ENCODE data around the gene ZNF567. TPM values are rescaled to one million over a fixed set of nuclear protein-coding genes. Genes with fewer than 3 reads are reported as not detected.

ZNF567 gene
- polyA plus RNA-seq (2013, experiment 1 of 2) = 10.2 TPM
- polyA plus RNA-seq (2013, experiment 2 of 2) = 10.8 TPM

GRCh38 chr19:36687214-36688056, at the start of gene ZNF567:
ZNF567 (plus strand) TSS chr19:36687612; CDS start chr19:36694868, 7,256 bp downstream.
- H3K9me3 ChIP-seq (ENCODE audit: insufficient read depth, low read depth, low read length) = peaks cover 18% of the 10 kb centered on the region
- peaks cover 39% of the 10 kb centered on the region for H3K36me3 ChIP-seq (ENCODE audit: insufficient read depth, low read length)
- peak within 1 kb of the TSS; percentile 94 for H3K9ac ChIP-seq (ENCODE audit: low read depth, low read length)
- under 1% methylated on average over 69 of the region's 69 CpGs for WGBS
- no peaks in the 10 kb centered on the region for H3K27me3 ChIP-seq (ENCODE audit: insufficient read depth, low read length)
- H3K4me1 ChIP-seq (ENCODE audit: insufficient read depth, low read length) = peaks cover 8% of the 10 kb centered on the region; the same call in 1 of the 2 replicates
- peak within 1 kb of the TSS; percentile 88 for H3K4me3 ChIP-seq (ENCODE audit: low read length)
- peak within 1 kb of the TSS; percentile 61 for H3K27ac ChIP-seq (ENCODE audit: low read depth, low read length)

GRCh38 chr19:36638862-36639510, 48.4 kb upstream of the ZNF567 start:
- 93% methylated on average over 2 of the region's 5 CpGs for WGBS
- H3K9me3 ChIP-seq (ENCODE audit: insufficient read depth, low read depth, low read length) = peaks cover 85% of the 10 kb centered on the region
- H3K4me1 ChIP-seq (ENCODE audit: insufficient read depth, low read length) = no peaks in the 10 kb centered on the region
- H3K9ac ChIP-seq (ENCODE audit: low read depth, low read length) = no peak overlapping the region
- H3K4me3 ChIP-seq (ENCODE audit: low read length) = 0 out of 2 replicates have a peak overlapping the region, but pooled peaks have one; percentile 21
- H3K36me3 ChIP-seq (ENCODE audit: insufficient read depth, low read length) = peaks cover 40% of the 10 kb centered on the region
- no peaks in the 10 kb centered on the region for H3K27me3 ChIP-seq (ENCODE audit: insufficient read depth, low read length)
- no peak overlapping the region for H3K27ac ChIP-seq (ENCODE audit: low read depth, low read length)

- Histone ChIP-seq H3K9ac (ENCODE audit: low read depth, low read length) (no peak overlapping the region), H3K4me1 (ENCODE audit: insufficient read depth, low read length) (no peaks in the 10 kb centered on the region), H3K4me3 (ENCODE audit: low read length) (no peak overlapping the region), H3K36me3 (ENCODE audit: insufficient read depth, low read length) (peaks cover 65% of the 10 kb centered on the region), H3K27me3 (ENCODE audit: insufficient read depth, low read length) (no peaks in the 10 kb centered on the region), H3K9me3 (ENCODE audit: insufficient read depth, low read depth, low read length) (peaks cover 77% of the 10 kb centered on the region), H3K27ac (ENCODE audit: low read depth, low read length) (no peak overlapping the region)
- no CpG with 5 or more reads among the region's 2 CpGs for WGBS
Measured at GRCh38 chr19:36646746-36647145, 40.7 kb upstream of the ZNF567 start.

- Histone ChIP-seq H3K4me3 (ENCODE audit: low read length) (no peak overlapping the region), H3K36me3 (ENCODE audit: insufficient read depth, low read length) (peaks cover 81% of the 10 kb centered on the region), H3K4me1 (ENCODE audit: insufficient read depth, low read length) (no peaks in the 10 kb centered on the region), H3K9me3 (ENCODE audit: insufficient read depth, low read depth, low read length) (peaks cover 55% of the 10 kb centered on the region), H3K27ac (ENCODE audit: low read depth, low read length) (no peak overlapping the region), H3K9ac (ENCODE audit: low read depth, low read length) (no peak overlapping the region), H3K27me3 (ENCODE audit: insufficient read depth, low read length) (no peaks in the 10 kb centered on the region)
- WGBS = 100% methylated on average over 1 of the region's 1 CpG
Measured at GRCh38 chr19:36652958-36653357, 34.5 kb upstream of the ZNF567 start.

- no peaks in the 10 kb centered on the region for H3K4me1 ChIP-seq (ENCODE audit: insufficient read depth, low read length)
- 90% methylated on average over 14 of the region's 14 CpGs for WGBS
- H3K27me3 ChIP-seq (ENCODE audit: insufficient read depth, low read length) = no peaks in the 10 kb centered on the region
- peak overlapping the region; percentile 94 for H3K9ac ChIP-seq (ENCODE audit: low read depth, low read length)
- peaks cover 25% of the 10 kb centered on the region for H3K36me3 ChIP-seq (ENCODE audit: insufficient read depth, low read length)
- peak overlapping the region; percentile 92 for H3K4me3 ChIP-seq (ENCODE audit: low read length)
- no peaks in the 10 kb centered on the region for H3K9me3 ChIP-seq (ENCODE audit: insufficient read depth, low read depth, low read length)
- no peak overlapping the region for H3K27ac ChIP-seq (ENCODE audit: low read depth, low read length)
Measured at GRCh38 chr19:36665832-36666231, 21.6 kb upstream of the ZNF567 start.

GRCh38 chr19:36668646-36669045, 18.8 kb upstream of the ZNF567 start:
- Histone ChIP-seq H3K4me1 (ENCODE audit: insufficient read depth, low read length) (no peaks in the 10 kb centered on the region), H3K27ac (ENCODE audit: low read depth, low read length) (no peak overlapping the region), H3K9me3 (ENCODE audit: insufficient read depth, low read depth, low read length) (no peaks in the 10 kb centered on the region), H3K27me3 (ENCODE audit: insufficient read depth, low read length) (no peaks in the 10 kb centered on the region), H3K36me3 (ENCODE audit: insufficient read depth, low read length) (peaks cover 7% of the 10 kb centered on the region), H3K9ac (ENCODE audit: low read depth, low read length) (no peak overlapping the region), H3K4me3 (ENCODE audit: low read length) (0 out of 2 replicates have a peak overlapping the region, but pooled peaks have one; percentile 25)
- WGBS = 96% methylated on average over 2 of the region's 2 CpGs

- no peak overlapping the region for H3K27ac ChIP-seq (ENCODE audit: low read depth, low read length)
- H3K9me3 ChIP-seq (ENCODE audit: insufficient read depth, low read depth, low read length) = no peaks in the 10 kb centered on the region
- no CpG with 5 or more reads among the region's 1 CpG for WGBS
Measured at GRCh38 chr19:36672368-36672767, 15.0 kb upstream of the ZNF567 start.

GRCh38 chr19:36674201-36674600, 13.2 kb upstream of the ZNF567 start:
- no peaks in the 10 kb centered on the region for H3K27me3 ChIP-seq (ENCODE audit: insufficient read depth, low read length)
- no peak overlapping the region for H3K9ac ChIP-seq (ENCODE audit: low read depth, low read length)
- no peaks in the 10 kb centered on the region for H3K4me1 ChIP-seq (ENCODE audit: insufficient read depth, low read length)
- H3K27ac ChIP-seq (ENCODE audit: low read depth, low read length) = no peak overlapping the region
- H3K36me3 ChIP-seq (ENCODE audit: insufficient read depth, low read length) = peaks cover 12% of the 10 kb centered on the region
- no peak overlapping the region for H3K4me3 ChIP-seq (ENCODE audit: low read length)
- over 99% methylated on average over 2 of the region's 2 CpGs for WGBS
- peaks cover 3% of the 10 kb centered on the region; the same call in 1 of the 2 replicates for H3K9me3 ChIP-seq (ENCODE audit: insufficient read depth, low read depth, low read length)

More at GRCh38 chr19:36672368-36672767, 15.0 kb upstream of the ZNF567 start:
- H3K27me3 ChIP-seq (ENCODE audit: insufficient read depth, low read length) = no peaks in the 10 kb centered on the region
- no peak overlapping the region for H3K9ac ChIP-seq (ENCODE audit: low read depth, low read length)
- H3K4me3 ChIP-seq (ENCODE audit: low read length) = no peak overlapping the region
- H3K36me3 ChIP-seq (ENCODE audit: insufficient read depth, low read length) = no peaks in the 10 kb centered on the region; the same call in 1 of the 2 replicates
- no peaks in the 10 kb centered on the region for H3K4me1 ChIP-seq (ENCODE audit: insufficient read depth, low read length)

GRCh38 chr19:36679455-36679854, 8.0 kb upstream of the ZNF567 start:
- no peak overlapping the region for H3K4me3 ChIP-seq (ENCODE audit: low read length)
- peaks cover 4% of the 10 kb centered on the region; the same call in 1 of the 2 replicates for H3K9me3 ChIP-seq (ENCODE audit: insufficient read depth, low read depth, low read length)
- no peak overlapping the region for H3K27ac ChIP-seq (ENCODE audit: low read depth, low read length)
- H3K36me3 ChIP-seq (ENCODE audit: insufficient read depth, low read length) = peaks cover 26% of the 10 kb centered on the region
- H3K4me1 ChIP-seq (ENCODE audit: insufficient read depth, low read length) = no peaks in the 10 kb centered on the region
- H3K9ac ChIP-seq (ENCODE audit: low read depth, low read length) = no peak overlapping the region
- no peaks in the 10 kb centered on the region for H3K27me3 ChIP-seq (ENCODE audit: insufficient read depth, low read length)

GRCh38 chr19:36685835-36686234, 1.6 kb upstream of the ZNF567 start:
- H3K27ac ChIP-seq (ENCODE audit: low read depth, low read length) = no peak overlapping the region
- peaks cover 23% of the 10 kb centered on the region for H3K36me3 ChIP-seq (ENCODE audit: insufficient read depth, low read length)
- peaks cover 16% of the 10 kb centered on the region for H3K9me3 ChIP-seq (ENCODE audit: insufficient read depth, low read depth, low read length)
- no peaks in the 10 kb centered on the region for H3K27me3 ChIP-seq (ENCODE audit: insufficient read depth, low read length)
- H3K4me3 ChIP-seq (ENCODE audit: low read length) = peak overlapping the region; percentile 88; the same call in 1 of the 2 replicates
- H3K9ac ChIP-seq (ENCODE audit: low read depth, low read length) = no peak overlapping the region
- H3K4me1 ChIP-seq (ENCODE audit: insufficient read depth, low read length) = peaks cover 8% of the 10 kb centered on the region; the same call in 1 of the 2 replicates
- WGBS = 100% methylated on average over 2 of the region's 2 CpGs

Data from HUES64 (cell line).